ENCODE results near the gene BCL2. TPM values are rescaled to one million over a fixed set of nuclear protein-coding genes. Genes with fewer than 3 reads are reported as not detected.

The BCL2 gene
- total and polyA plus RNA-seq, 9 of the 15 experiments (the other 6 are each of a cell fraction or from before 2014, with no cell fraction given) = 0.10 to 1.1 (median 0.65) TPM

- no peak for TF ChIP-seq IFI16 (CRISPR knock-in tag; IDR thresholded peaks at IDR 0.05)
- peak; percentile 27 for TF ChIP-seq PCBP1 (IDR thresholded peaks at IDR 0.05; ENCODE audit: low read depth, low read length, poor library complexity, severe bottlenecking)
- no peak for TF ChIP-seq MTA3 (IDR thresholded peaks at IDR 0.05; ENCODE audit: borderline replicate concordance)
- no peak for TF ChIP-seq DPF2 (IDR thresholded peaks at IDR 0.05)
- TF ChIP-seq PATZ1 (CRISPR knock-in tag; IDR thresholded peaks at IDR 0.05; ENCODE audit: borderline replicate concordance) = no peak
- TF ChIP-seq ZEB2 (IDR thresholded peaks at IDR 0.05) = 0 out of 2 replicates have a peak, but pooled peaks have one; percentile 39
- no peak for TF ChIP-seq CGGBP1 (CRISPR knock-in tag; IDR thresholded peaks at IDR 0.05)
- TF ChIP-seq ZNF197 (CRISPR knock-in tag; IDR thresholded peaks at IDR 0.05; ENCODE audit: low read depth) = no peak
- TF ChIP-seq GABPA (tag; conservative IDR thresholded peaks at IDR 0.05; ENCODE audit: low read depth) = no peak
- no peak for TF ChIP-seq SOX6 (IDR thresholded peaks at IDR 0.05)
- no peak for TF ChIP-seq SRSF1 (IDR thresholded peaks at IDR 0.05; ENCODE audit: low read depth, low read length)
- TF ChIP-seq XRCC3 (IDR thresholded peaks at IDR 0.05) = no peak
- TF ChIP-seq ZFP30 (CRISPR knock-in tag; IDR thresholded peaks at IDR 0.05; ENCODE audit: borderline replicate concordance) = no peak
- no peak for TF ChIP-seq MAX (CRISPR knock-in tag; IDR thresholded peaks at IDR 0.05)
- TF ChIP-seq SMARCC2 (IDR thresholded peaks at IDR 0.05; ENCODE audit: low read depth) = no peak
- no peak for TF ChIP-seq SMAD3 (CRISPR knock-in tag; conservative IDR thresholded peaks at IDR 0.05)
- TF ChIP-seq TCF7 (IDR thresholded peaks at IDR 0.05; ENCODE audit: borderline replicate concordance) = no peak
- peak; percentile 31; the same call in 1 of the 2 replicates for TF ChIP-seq ETV1 (tag; conservative IDR thresholded peaks at IDR 0.05; ENCODE audit: low read depth)
- no peak for TF ChIP-seq ZBTB26 (CRISPR knock-in tag; IDR thresholded peaks at IDR 0.05)
- no peak for TF ChIP-seq ZFP1 (CRISPR knock-in tag; IDR thresholded peaks at IDR 0.05)
- TF ChIP-seq KDM5B (IDR thresholded peaks at IDR 0.05; ENCODE audit: insufficient replicate concordance, low read depth, low read length) = peak; percentile 44
- TF ChIP-seq TRIM24 (IDR thresholded peaks at IDR 0.05) = no peak
Measured at GRCh38 chr18:63366213-63367052, 46.9 kb upstream of the BCL2 start (continued).

Measured in K562 (cell line).